GM12878 (cell line): ENCODE measurements around the gene ST6GALNAC3. TPM values are rescaled to one million over a fixed set of nuclear protein-coding genes. Genes with fewer than 3 reads are reported as not detected.

Experiments used
- ATAC-seq: fragments of 200-7000 bp; cut with Tn5 transposase; 3 replicates; pipeline ENCODE4 v1.9.1; 2020; ENCODE audit warnings: mild to moderate bottlenecking, moderate library complexity
- BruUV-seq: library from RNA; stranded (reverse); fragments of 400-500 nt; replicated peaks from 2 replicates; lab custom pipeline; 2021; lab: Mats Ljungman, UMichigan
- CTCF ChIA-PET: fragments of 300-600 bp; sonication (Branson Sonifier 250); formaldehyde crosslinking; extraction: SDS; loops from one replicate; lab custom pipeline; 2021; ENCODE audit warnings: inconsistent platforms; lab: Yijun Ruan, JAX
- POLR2A ChIA-PET: fragments of 350-600 bp; formaldehyde crosslinking; extraction: SDS; loops from one replicate; lab custom pipeline; 2021; ENCODE audit warnings: inconsistent platforms; lab: Charles Lee
- RAD21 ChIA-PET: fragments of 300-600 bp; sonication (Branson Sonifier 250); formaldehyde crosslinking; loops from one replicate; lab custom pipeline; 2023; ENCODE audit warnings: antibody characterized with exemption; ENCODE audit not compliant: unreplicated experiment; lab: Charles Lee
- SMC1A ChIA-PET: fragments of 300-600 bp; sonication (Branson Sonifier 250); formaldehyde crosslinking; loops from one replicate; lab custom pipeline; 2023; ENCODE audit not compliant: unreplicated experiment, uncharacterized antibody; lab: Charles Lee
- DNase-seq: peaks from one replicate; pipeline ENCODE4 v3.0.0-alpha.2; 2011; ENCODE audit warnings: low read depth, low spot score
- FAIRE-seq: peaks from 3 replicates; lab custom pipeline; 2011; peaks lifted over from hg19 to GRCh38; lab: Jason Lieb, UNC
- H2AFZ ChIP-seq: 2 replicates; pipeline ENCODE4 v1.6.0; 2011; ENCODE audit warnings: low read depth, low read length, control low read depth; ENCODE audit not compliant: control insufficient read depth
- H3K27ac ChIP-seq: 2 replicates; pipeline ENCODE4 v1.5.1; 2011; ENCODE audit warnings: control low read depth; ENCODE audit not compliant: control insufficient read depth, insufficient read depth
- H3K27me3 ChIP-seq, 2 experiments: replicated peaks in 1 of 2; 2 replicates each; pipeline versions ENCODE4 v1.6.0 to v1.6.1; 2011; ENCODE audit warnings: low read length in 1 of 2; ENCODE audit not compliant: control insufficient read depth in 2 of 2, insufficient read depth in 2 of 2
- H3K36me3 ChIP-seq, 2 experiments: 2 replicates each; pipeline ENCODE4 v1.5.1; 2011; ENCODE audit warnings: low read length in 1 of 2; ENCODE audit not compliant: control insufficient read depth in 2 of 2, insufficient read depth in 2 of 2
- H3K4me1 ChIP-seq: 2 replicates; pipeline ENCODE4 v1.6.1; 2011; ENCODE audit warnings: mild to moderate bottlenecking, low read length, moderate library complexity, mixed read lengths; ENCODE audit not compliant: control insufficient read depth, insufficient read depth
- H3K4me2 ChIP-seq: 2 replicates; pipeline ENCODE4 v1.6.0; 2011; ENCODE audit warnings: control low read depth; ENCODE audit not compliant: control insufficient read depth, insufficient read depth
- H3K4me3 ChIP-seq: fragments of 200-600 bp; sonication (generic); 2 replicates; pipeline ENCODE4 v1.5.1; 2016
- H3K79me2 ChIP-seq: 2 replicates; pipeline ENCODE4 v1.6.0; 2011; ENCODE audit warnings: low read length; ENCODE audit not compliant: control insufficient read depth, insufficient read depth
- H3K9ac ChIP-seq: 2 replicates; pipeline ENCODE4 v1.8.0; 2011; ENCODE audit warnings: low read length, control low read depth, mixed read lengths; ENCODE audit not compliant: control insufficient read depth, insufficient read depth
- H3K9me3 ChIP-seq: replicated peaks from 3 replicates; pipeline ENCODE4 v1.5.1; 2011; ENCODE audit warnings: mild to moderate bottlenecking, low read length; ENCODE audit not compliant: control insufficient read depth, insufficient read depth
- H4K20me1 ChIP-seq: 2 replicates; pipeline ENCODE4 v1.6.0; 2011; ENCODE audit not compliant: control insufficient read depth, insufficient read depth
- CREB1 ChIP-seq: IDR thresholded peaks from 2 replicates; pipeline ENCODE4 v1.6.1; 2012; ENCODE audit warnings: low read depth, mild to moderate bottlenecking, inconsistent platforms
- CREM ChIP-seq: IDR thresholded peaks from 2 replicates; pipeline ENCODE4 v1.6.1; 2014; ENCODE audit warnings: antibody characterized with exemption, low read depth
- ESRRA ChIP-seq: IDR thresholded peaks from 2 replicates; pipeline ENCODE4 v1.6.1; 2012; ENCODE audit warnings: mild to moderate bottlenecking, low read length, improper control_type of control experiment
- FOXK2 ChIP-seq: fragments of 450-650 bp; IDR thresholded peaks from 2 replicates; pipeline ENCODE4 v1.6.1; 2017; ENCODE audit warnings: mild to moderate bottlenecking, moderate library complexity
- HDGF ChIP-seq: fragments of 450-650 bp; IDR thresholded peaks from 2 replicates; pipeline ENCODE4 v1.6.1; 2016; ENCODE audit warnings: antibody characterized with exemption
- MEF2A ChIP-seq: IDR thresholded peaks from 2 replicates; pipeline ENCODE4 v1.6.1; 2011; ENCODE audit warnings: low read depth, mild to moderate bottlenecking, low read length, moderate library complexity; ENCODE audit not compliant: insufficient read depth
- MTA2 ChIP-seq: fragments of 450-650 bp; IDR thresholded peaks from 2 replicates; pipeline ENCODE4 v1.6.1; 2016; ENCODE audit warnings: low read depth, mild to moderate bottlenecking, moderate library complexity
- MXI1 ChIP-seq: fragments of 150-350 bp; IDR thresholded peaks from 2 replicates; pipeline ENCODE4 v1.6.1; 2011; ENCODE audit warnings: low read depth, mild to moderate bottlenecking, inconsistent platforms, low read length, improper control_type of control experiment
- MYC ChIP-seq: IDR thresholded peaks from 2 replicates; pipeline ENCODE4 v1.6.1; 2011; ENCODE audit warnings: mild to moderate bottlenecking, low read length, moderate library complexity, inconsistent platforms; ENCODE audit not compliant: insufficient read depth, insufficient replicate concordance, insufficient read length, severe bottlenecking
- PAX8 ChIP-seq: fragments of 450-650 bp; IDR thresholded peaks from 2 replicates; pipeline ENCODE4 v1.6.1; 2017; ENCODE audit warnings: mild to moderate bottlenecking, moderate library complexity
- POLR2AphosphoS5 ChIP-seq: IDR thresholded peaks from 2 replicates; pipeline ENCODE4 v1.6.1; 2011; ENCODE audit warnings: mild to moderate bottlenecking, low read length, inconsistent platforms
- RBBP5 ChIP-seq: fragments of 200-600 bp; sonication (generic); conservative IDR thresholded peaks from 2 replicates; pipeline ENCODE4 v1.6.1; 2016
- SP1 ChIP-seq: IDR thresholded peaks from one replicate; pipeline ENCODE4 v1.6.1; 2011; ENCODE audit warnings: low read depth, low read length
- SREBF2 ChIP-seq: IDR thresholded peaks from 2 replicates; pipeline ENCODE4 v1.6.1; 2012; ENCODE audit warnings: mild to moderate bottlenecking, low read length
- TAF1 ChIP-seq: IDR thresholded peaks from 2 replicates; pipeline ENCODE4 v1.6.1; 2011; ENCODE audit warnings: mild to moderate bottlenecking, low read depth, low read length, borderline replicate concordance
- TARDBP ChIP-seq: IDR thresholded peaks from 2 replicates; pipeline ENCODE4 v1.6.1; 2016; ENCODE audit warnings: borderline replicate concordance
- TCF3 ChIP-seq: IDR thresholded peaks from 2 replicates; pipeline ENCODE4 v1.6.1; 2012; ENCODE audit warnings: low read depth, mild to moderate bottlenecking, low read length, borderline replicate concordance; ENCODE audit not compliant: insufficient read depth
- ZZZ3 ChIP-seq: IDR thresholded peaks from 2 replicates; pipeline ENCODE4 v1.6.1; 2011; ENCODE audit warnings: low read depth; ENCODE audit not compliant: control insufficient read depth, insufficient read length
- WGBS: methylation state at CpG from one replicate; pipeline ENCODE4 v1.1.6; 2016; ENCODE audit warnings: low lambda C conversion rate; ENCODE audit not compliant: insufficient replicate concordance, insufficient coverage; ENCODE audit errors: missing lambda C conversion rate; 5-methylcytosine and 5-hydroxymethylcytosine counted together
- in situ Hi-C: fragments of 300-500 bp; cut with MboI; formaldehyde crosslinking; loops from 9 replicates; pipeline ENCODE4 v1.14.3; 2018; ENCODE audit warnings: mixed read lengths
- intact Hi-C: fragments of 100-400 bp; cut with micrococcal nuclease; formaldehyde crosslinking; loops from one replicate; pipeline ENCODE4 v1.14.2; 2022; ENCODE audit not compliant: unreplicated experiment
- polyA plus RNA-seq, 11 experiments: library from polyadenylated mRNA; depleted of rRNA in 4 of 11; unstranded in 6 of 11; stranded (reverse) in 5 of 11; fragments of >200 nt; fragmentation: Nextera tagmentation in 4 of 11; fragmentation: Illumina TruSeq in 1 of 11; extraction: Ambion mirVana in 4 of 11; extraction: Trizol in 1 of 11; gene quantifications; 1 replicate in 1 of 11; 2 replicates in 10 of 11; pipeline versions ENCODE4 v1.2.1 to v1.2.3, GENCODE V29; 2011 to 2016; ENCODE audit warnings: inconsistent platforms in 2 of 11, missing spikeins in 2 of 11, low read depth in 1 of 11
- total RNA-seq, 4 experiments: library from RNA; depleted of rRNA in 3 of 4; stranded (reverse); fragments of >200 nt in 3 of 4; fragmentation: Illumina TruSeq in 1 of 4; extraction: Trizol in 1 of 4; gene quantifications; 2 replicates each; pipeline versions ENCODE4 v1.2.1 to v1.2.3, GENCODE V29; 2013 to 2021
- TF ChIP-seq, protein P1 (sequence below): fragments of 450-650 bp; IDR thresholded peaks from 2 replicates; pipeline ENCODE4 v1.6.1; 2017; ENCODE audit warnings: mild to moderate bottlenecking
- TF ChIP-seq, protein P2 (sequence below): fragments of 450-650 bp; IDR thresholded peaks from 2 replicates; pipeline ENCODE4 v1.6.1; 2017; ENCODE audit warnings: low read depth, mild to moderate bottlenecking, moderate library complexity

The ST6GALNAC3 gene
- total and polyA plus RNA-seq, 10 of the 15 experiments (the other 5 are each of a cell fraction or from before 2014, with no cell fraction given): 0.04 to 0.68 (median 0.18) TPM; not detected in 3

DNA sequence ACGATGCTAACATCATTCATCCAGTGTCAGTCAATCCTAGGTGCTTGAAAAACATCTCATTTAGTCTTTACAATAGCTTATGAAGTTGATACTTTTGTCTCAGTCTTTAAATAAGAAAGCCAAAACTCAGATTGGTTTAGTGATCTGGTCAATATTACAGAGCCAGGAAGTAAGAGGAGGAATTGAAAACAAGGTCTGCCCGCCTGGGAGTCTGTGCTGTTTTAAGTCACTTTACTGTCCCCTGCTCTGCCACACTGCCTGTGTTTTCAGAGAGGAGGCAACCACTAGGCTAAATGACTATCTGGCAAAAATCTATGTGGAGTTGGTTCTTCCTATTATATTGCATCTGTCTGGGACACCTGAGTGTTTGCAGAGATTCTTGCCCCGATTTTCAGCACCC, 62.3 kb downstream of the ST6GALNAC3 start (continued):
- TF ChIP-seq MYC: no peak

DNA sequence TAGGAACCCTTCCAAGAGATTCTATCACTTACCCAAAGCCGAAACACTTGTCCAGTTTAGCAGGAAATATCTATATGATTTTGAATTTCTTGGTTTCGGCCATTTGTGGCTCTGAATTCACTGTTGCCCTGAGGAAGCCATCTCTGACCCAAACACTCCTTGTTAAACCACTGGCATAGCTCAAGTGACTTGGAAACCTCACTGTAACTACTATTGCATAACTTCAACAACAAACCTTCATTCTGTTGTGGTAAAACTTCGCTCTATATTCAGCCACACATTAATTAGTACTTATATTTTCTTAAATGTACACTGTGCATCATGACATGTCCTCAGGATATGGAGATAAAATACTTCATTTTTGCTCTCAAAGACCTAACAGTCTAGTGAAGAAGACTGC, 63.2 kb downstream of the ST6GALNAC3 start:
- WGBS: 3% methylated on average over 3 of the region's 3 CpGs
- Histone ChIP-seq H3K79me2 (no peaks in the 10 kb centered on the region), H3K4me3 (no peak overlapping the region), H3K27me3 (no peaks in the 10 kb centered on the region), H3K27ac (no peak overlapping the region), H3K9me3 (no peaks in the 10 kb centered on the region), H4K20me1 (no peaks in the 10 kb centered on the region), H3K4me2 (no peak overlapping the region), H2AFZ (no peak overlapping the region), H3K36me3 (no peaks in the 10 kb centered on the region), H3K9ac (no peak overlapping the region), H3K4me1 (no peaks in the 10 kb centered on the region)
- ATAC-seq (peak; percentile 22; the same call in 1 of the 3 replicates), DNase-seq (no peak), FAIRE-seq (no peak)
- SMC1A ChIA-PET: interaction anchor here (1.4 kb wide), 1 partner anchor 194 kb away, joined by 3 read pairs; no protein-coding TSS in a partner anchor
- RAD21 ChIA-PET: no interaction called here
- CTCF ChIA-PET: no interaction called here
- intact Hi-C loops: loop anchor here (5.0 kb wide), 1 partner anchor 230 kb away; no protein-coding TSS in a partner anchor
- in situ Hi-C loops: no loop called here
- TF ChIP-seq TCF3: no peak
- TF ChIP-seq SREBF2: no peak
- TF ChIP-seq TARDBP: no peak
- TF ChIP-seq FOXK2: no peak
- TF ChIP-seq MEF2A: no peak
- no peak for TF ChIP-seq RBBP5
- TF ChIP-seq MXI1: no peak
- no peak for TF ChIP-seq SP1
- TF ChIP-seq TAF1: no peak
- no peak for TF ChIP-seq PAX8
- TF ChIP-seq, protein P1, sequence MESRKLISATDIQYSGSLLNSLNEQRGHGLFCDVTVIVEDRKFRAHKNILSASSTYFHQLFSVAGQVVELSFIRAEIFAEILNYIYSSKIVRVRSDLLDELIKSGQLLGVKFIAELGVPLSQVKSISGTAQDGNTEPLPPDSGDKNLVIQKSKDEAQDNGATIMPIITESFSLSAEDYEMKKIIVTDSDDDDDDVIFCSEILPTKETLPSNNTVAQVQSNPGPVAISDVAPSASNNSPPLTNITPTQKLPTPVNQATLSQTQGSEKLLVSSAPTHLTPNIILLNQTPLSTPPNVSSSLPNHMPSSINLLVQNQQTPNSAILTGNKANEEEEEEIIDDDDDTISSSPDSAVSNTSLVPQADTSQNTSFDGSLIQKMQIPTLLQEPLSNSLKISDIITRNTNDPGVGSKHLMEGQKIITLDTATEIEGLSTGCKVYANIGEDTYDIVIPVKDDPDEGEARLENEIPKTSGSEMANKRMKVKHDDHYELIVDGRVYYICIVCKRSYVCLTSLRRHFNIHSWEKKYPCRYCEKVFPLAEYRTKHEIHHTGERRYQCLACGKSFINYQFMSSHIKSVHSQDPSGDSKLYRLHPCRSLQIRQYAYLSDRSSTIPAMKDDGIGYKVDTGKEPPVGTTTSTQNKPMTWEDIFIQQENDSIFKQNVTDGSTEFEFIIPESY: no peak
- no peak for TF ChIP-seq CREM
- TF ChIP-seq CREB1: no peak
- TF ChIP-seq MTA2: no peak
- TF ChIP-seq POLR2AphosphoS5: no peak
- TF ChIP-seq, protein P2, sequence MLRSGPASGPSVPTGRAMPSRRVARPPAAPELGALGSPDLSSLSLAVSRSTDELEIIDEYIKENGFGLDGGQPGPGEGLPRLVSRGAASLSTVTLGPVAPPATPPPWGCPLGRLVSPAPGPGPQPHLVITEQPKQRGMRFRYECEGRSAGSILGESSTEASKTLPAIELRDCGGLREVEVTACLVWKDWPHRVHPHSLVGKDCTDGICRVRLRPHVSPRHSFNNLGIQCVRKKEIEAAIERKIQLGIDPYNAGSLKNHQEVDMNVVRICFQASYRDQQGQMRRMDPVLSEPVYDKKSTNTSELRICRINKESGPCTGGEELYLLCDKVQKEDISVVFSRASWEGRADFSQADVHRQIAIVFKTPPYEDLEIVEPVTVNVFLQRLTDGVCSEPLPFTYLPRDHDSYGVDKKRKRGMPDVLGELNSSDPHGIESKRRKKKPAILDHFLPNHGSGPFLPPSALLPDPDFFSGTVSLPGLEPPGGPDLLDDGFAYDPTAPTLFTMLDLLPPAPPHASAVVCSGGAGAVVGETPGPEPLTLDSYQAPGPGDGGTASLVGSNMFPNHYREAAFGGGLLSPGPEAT: no peak
- TF ChIP-seq ESRRA: no peak
- TF ChIP-seq HDGF: no peak
- TF ChIP-seq ZZZ3: no peak
- BruUV-seq: no TSS peak
- POLR2A ChIA-PET: no interaction called here
